ENCODE results near the gene RAD51B. TPM values are rescaled to one million over a fixed set of nuclear protein-coding genes. Genes with fewer than 3 reads are reported as not detected.

RAD51B gene
- total and polyA plus RNA-seq, 9 of the 15 experiments (the other 6 are each of a cell fraction or from before 2014, with no cell fraction given) = 8.5 to 17.3 (median 11.3) TPM

DNA sequence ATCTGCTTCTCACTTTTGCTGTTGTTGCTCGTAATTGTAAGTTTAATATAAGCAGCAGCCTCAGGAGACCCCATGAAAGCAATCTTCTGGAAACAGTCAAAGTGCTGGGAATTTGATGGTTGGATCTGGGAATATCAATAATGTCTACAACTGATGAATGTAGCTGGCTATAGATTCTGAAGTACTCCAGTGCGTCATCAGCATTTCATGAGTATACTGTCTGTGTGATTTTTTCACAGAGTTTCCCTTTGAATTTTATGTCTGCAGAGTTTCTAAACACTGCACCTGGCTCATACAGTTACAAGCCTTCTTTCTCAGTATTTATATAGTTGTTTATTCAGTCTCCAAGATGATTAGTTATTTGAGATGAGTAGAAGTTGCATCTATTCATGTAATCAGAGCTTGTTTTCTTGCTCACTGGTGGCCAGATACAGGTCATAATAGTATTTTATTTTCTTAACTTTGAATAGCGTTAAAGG lies 222.3 kb downstream of the RAD51B start:
- CTCF ChIA-PET (ENCODE audit: low intra/inter-chr PET ratio) = no interaction called here
- in situ Hi-C loops (cut with MboI) (no loop called here), intact Hi-C loops (cut with micrococcal nuclease) (no loop called here)
- H3K79me2 ChIP-seq (ENCODE audit: control insufficient read depth, insufficient read depth, low read length) = no peaks in the 10 kb centered on the region
- no peaks in the 10 kb centered on the region for H3K36me3 ChIP-seq (ENCODE audit: control insufficient read depth, insufficient read depth, low read length)
- FAIRE-seq (no peak), DNase-seq (ENCODE audit: extremely low read depth in 1 of 4, low spot score in 3 of 4) (no peak), ATAC-seq (no peak)
- H2AFZ ChIP-seq (ENCODE audit: low read depth, low read length) = no peak overlapping the region
- 30% methylated on average over 3 of the region's 3 CpGs for WGBS (ENCODE audit: insufficient coverage, low coverage, missing lambda C conversion rate)
- no TSS peak for BruUV-seq (replicated peaks)
- no peak overlapping the region for H3K9ac ChIP-seq (ENCODE audit: insufficient read depth in 1 of 2, low read depth in 2 of 2, low read length in 2 of 2)
- no peaks in the 10 kb centered on the region for H3K9me3 ChIP-seq (replicated peaks; ENCODE audit: control insufficient read depth, insufficient read depth, low read depth, low read length)
- no peaks in the 10 kb centered on the region for H3K9me1 ChIP-seq (ENCODE audit: control insufficient read depth, insufficient read depth, low read length)
- H4K20me1 ChIP-seq (replicated peaks; ENCODE audit: control insufficient read depth, insufficient read depth, low read length) = no peaks in the 10 kb centered on the region
- H3K4me1 ChIP-seq (replicated peaks in 1 of 2; ENCODE audit: control insufficient read depth in 2 of 2, insufficient read depth in 2 of 2, low read length in 2 of 2) = no peaks in the 10 kb centered on the region
- no peak overlapping the region for H3K27ac ChIP-seq (ENCODE audit: extremely low read depth, low read depth, low read length)
- TF ChIP-seq, protein P1, sequence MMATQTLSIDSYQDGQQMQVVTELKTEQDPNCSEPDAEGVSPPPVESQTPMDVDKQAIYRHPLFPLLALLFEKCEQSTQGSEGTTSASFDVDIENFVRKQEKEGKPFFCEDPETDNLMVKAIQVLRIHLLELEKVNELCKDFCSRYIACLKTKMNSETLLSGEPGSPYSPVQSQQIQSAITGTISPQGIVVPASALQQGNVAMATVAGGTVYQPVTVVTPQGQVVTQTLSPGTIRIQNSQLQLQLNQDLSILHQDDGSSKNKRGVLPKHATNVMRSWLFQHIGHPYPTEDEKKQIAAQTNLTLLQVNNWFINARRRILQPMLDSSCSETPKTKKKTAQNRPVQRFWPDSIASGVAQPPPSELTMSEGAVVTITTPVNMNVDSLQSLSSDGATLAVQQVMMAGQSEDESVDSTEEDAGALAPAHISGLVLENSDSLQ (IDR thresholded peaks at IDR 0.05) = no peak
- TF ChIP-seq KDM5B (IDR thresholded peaks at IDR 0.05; ENCODE audit: insufficient replicate concordance, low read depth, low read length) (no peak), DPF2 (IDR thresholded peaks at IDR 0.05) (no peak), ZZZ3 (IDR thresholded peaks at IDR 0.05) (no peak), CXXC5 (CRISPR knock-in tag; IDR thresholded peaks at IDR 0.05) (no peak)
- TF ChIP-seq, protein P2, sequence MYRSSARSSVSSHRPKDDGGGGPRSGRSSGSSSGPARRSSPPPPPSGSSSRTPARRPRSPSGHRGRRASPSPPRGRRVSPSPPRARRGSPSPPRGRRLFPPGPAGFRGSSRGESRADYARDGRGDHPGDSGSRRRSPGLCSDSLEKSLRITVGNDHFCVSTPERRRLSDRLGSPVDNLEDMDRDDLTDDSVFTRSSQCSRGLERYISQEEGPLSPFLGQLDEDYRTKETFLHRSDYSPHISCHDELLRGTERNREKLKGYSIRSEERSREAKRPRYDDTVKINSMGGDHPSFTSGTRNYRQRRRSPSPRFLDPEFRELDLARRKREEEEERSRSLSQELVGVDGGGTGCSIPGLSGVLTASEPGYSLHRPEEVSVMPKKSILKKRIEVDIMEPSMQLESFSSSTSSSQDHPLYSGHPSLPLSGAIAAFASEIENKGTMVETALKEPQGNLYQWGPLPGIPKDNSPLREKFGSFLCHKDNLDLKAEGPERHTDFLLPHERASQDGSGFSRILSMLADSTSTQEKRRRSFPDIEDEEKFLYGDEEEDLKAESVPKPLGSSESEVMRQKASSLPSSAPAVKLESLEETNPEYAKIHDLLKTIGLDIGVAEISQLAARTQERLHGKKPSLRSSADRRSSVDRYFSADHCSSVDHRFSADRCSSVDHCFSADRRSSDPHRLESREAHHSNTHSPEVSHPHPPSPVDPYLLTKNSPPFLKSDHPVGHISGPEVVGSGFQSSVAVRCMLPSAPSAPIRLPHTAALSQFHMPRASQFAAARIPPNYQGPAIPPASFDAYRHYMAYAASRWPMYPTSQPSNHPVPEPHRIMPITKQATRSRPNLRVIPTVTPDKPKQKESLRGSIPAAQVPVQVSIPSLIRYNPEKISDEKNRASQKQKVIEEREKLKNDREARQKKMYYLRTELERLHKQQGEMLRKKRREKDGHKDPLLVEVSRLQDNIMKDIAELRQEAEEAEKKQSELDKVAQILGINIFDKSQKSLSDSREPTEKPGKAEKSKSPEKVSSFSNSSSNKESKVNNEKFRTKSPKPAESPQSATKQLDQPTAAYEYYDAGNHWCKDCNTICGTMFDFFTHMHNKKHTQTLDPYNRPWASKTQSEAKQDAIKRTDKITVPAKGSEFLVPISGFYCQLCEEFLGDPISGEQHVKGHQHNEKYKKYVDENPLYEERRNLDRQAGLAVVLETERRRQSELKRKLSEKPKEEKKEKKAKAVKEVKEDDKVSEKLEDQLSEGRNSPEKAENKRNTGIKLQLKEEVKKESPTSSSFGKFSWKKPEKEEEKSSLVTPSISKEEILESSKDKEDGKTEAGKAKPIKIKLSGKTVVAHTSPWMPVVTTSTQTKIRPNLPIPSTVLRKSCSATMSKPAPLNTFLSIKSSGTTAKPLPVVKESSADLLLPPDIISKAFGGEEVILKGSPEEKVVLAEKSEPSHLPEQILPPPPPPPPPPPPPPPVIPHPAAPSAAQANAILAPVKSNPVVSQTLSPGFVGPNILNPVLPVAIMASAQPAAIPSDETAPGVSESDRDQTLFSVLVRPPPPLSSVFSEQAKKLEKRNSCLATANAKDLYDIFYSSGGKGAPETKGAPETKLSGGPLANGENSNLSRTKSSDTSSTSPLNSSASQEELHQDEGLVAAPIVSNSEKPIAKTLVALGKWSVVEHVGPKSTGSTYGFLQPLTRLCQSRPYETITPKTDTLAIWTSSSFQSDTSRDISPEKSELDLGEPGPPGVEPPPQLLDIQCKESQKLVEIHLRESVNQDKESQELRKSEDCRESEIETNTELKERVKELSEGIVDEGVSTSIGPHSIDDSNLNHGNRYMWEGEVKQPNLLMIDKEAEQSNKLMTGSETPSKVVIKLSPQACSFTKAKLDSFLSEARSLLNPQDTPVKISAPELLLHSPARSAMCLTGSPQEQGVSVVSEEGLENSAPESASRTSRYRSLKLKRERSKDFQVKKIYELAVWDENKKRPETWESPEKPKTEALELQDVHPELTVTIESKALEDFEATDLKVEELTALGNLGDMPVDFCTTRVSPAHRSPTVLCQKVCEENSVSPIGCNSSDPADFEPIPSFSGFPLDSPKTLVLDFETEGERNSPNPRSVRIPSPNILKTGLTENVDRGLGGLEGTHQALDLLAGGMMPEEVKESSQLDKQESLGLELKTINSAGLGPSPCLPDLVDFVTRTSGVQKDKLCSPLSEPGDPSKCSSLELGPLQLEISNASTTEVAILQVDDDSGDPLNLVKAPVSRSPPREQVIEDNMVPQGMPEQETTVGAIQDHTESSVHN (IDR thresholded peaks at IDR 0.05; ENCODE audit: borderline replicate concordance in 1 of 2, low read depth in 1 of 2) = no peak
- POLR2A ChIA-PET = no interaction called here
- no peak overlapping the region for H3K4me3 ChIP-seq
- H3K27me3 ChIP-seq (ENCODE audit: control insufficient read depth in 2 of 2, insufficient read depth in 2 of 2, low read length in 2 of 2) = no peaks in the 10 kb centered on the region
- H3K4me2 ChIP-seq (ENCODE audit: insufficient read depth, low read length) = no peak overlapping the region

Data from K562 (cell line).